ENCODE data around the gene OR14I1.

DNA sequence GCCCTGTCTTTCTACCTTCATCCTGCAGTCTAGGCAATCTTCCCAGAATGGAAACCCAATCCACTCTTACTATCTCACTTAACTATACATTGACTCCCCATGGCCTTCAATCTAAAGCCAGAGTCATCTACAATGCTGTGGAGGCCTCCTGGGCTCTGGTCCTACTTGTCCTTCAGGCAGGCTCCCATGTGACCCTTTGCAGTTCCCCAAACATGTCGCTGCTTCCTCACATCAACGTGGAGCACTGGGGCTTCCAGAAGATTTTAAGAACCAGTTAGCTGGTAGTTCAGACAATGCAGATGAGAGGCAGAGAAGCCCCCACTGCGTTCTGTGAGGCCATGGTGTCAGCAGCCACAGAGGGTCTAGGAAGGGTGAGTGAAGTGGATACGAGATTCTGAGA, 34.4 kb upstream of the OR14I1 start:
- TF ChIP-seq TAF1 (IDR thresholded peaks at IDR 0.05; ENCODE audit: low read depth, low read length) (no peak), POLR2A (IDR thresholded peaks at IDR 0.05; ENCODE audit: low read depth, low read length) (no peak), POLR2AphosphoS5 (IDR thresholded peaks at IDR 0.05; ENCODE audit: low read depth, low read length) (no peak), POU2F2 (IDR thresholded peaks at IDR 0.05; ENCODE audit: low read depth, low read length) (no peak), SPI1 (IDR thresholded peaks at IDR 0.05; ENCODE audit: low read depth, low read length) (no peak), PAX5 (IDR thresholded peaks at IDR 0.05; ENCODE audit: insufficient read depth, low read length, severe bottlenecking) (no peak)
